ENCODE measurements around the gene FTO.

DNA sequence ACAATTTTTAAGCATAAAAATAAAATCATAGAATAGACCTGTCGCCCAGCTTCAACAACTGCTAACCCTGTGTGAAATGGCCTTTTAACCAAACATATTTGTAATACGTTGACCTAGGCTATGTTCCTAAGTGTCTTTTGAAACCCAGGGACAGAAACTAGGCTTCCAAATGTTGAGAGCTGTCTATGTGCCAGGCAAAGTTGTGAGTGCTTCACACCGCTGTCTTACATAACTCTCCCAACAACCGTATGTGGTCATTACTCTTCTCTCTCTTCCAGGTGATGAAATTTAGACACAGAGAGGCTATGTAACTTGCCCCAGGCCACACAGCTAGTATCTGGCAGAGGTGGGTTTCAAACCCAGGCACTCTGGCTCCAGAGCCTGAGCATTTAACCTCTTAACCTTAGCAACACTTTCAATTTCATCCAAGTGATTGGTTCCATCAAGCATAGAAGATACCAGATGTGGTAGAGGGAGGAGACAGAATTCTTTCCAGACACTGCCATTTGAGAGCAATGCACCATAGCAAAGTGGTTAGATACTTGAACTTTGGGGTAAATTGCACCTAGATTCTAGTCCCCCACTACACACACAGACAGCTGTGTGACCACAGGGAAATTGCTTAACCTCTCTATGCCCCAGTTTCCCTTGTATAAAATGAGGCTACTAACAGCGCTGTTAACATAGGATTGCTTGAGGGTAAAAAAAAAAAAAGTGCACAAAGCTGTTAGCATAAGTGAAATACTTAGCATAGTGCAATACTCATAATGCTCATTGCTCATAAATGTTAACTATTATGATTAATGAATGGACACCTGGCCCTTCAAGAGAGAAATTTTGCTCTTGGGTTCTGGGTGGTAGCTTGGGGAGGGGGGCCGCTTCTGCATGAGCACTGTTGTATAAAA lies 422.0 kb downstream of the FTO start:
- TF ChIP-seq, protein P1, sequence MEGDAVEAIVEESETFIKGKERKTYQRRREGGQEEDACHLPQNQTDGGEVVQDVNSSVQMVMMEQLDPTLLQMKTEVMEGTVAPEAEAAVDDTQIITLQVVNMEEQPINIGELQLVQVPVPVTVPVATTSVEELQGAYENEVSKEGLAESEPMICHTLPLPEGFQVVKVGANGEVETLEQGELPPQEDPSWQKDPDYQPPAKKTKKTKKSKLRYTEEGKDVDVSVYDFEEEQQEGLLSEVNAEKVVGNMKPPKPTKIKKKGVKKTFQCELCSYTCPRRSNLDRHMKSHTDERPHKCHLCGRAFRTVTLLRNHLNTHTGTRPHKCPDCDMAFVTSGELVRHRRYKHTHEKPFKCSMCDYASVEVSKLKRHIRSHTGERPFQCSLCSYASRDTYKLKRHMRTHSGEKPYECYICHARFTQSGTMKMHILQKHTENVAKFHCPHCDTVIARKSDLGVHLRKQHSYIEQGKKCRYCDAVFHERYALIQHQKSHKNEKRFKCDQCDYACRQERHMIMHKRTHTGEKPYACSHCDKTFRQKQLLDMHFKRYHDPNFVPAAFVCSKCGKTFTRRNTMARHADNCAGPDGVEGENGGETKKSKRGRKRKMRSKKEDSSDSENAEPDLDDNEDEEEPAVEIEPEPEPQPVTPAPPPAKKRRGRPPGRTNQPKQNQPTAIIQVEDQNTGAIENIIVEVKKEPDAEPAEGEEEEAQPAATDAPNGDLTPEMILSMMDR (IDR thresholded peaks at IDR 0.05) = no peak
- no peak for TF ChIP-seq POLR2A (IDR thresholded peaks at IDR 0.05)
